Measurements from ENCODE around the gene FAM228A.
"Not testable (repeated sequence)": the region's sequence is repeated elsewhere in the genome, so short reads cannot be mapped to it uniquely, and the experiment has no call there.

FAM228A gene

GRCh38 chr2:24174851-24175277 lies at the start of gene FAM228A:
Gene FAM228A, plus strand, starts transcription at chr2:24175053. Its CDS starts 428 bp downstream, at chr2:24175481.
- no peak for DNase-seq (ENCODE audit: low read depth in 2 of 2)

- no peak for DNase-seq (ENCODE audit: low read depth in 2 of 2)
Observed at GRCh38 chr2:24125956-24126355, 48.9 kb upstream of the FAM228A start.

GRCh38 chr2:24132543-24132942 lies 42.3 kb upstream of the FAM228A start:
- DNase-seq (ENCODE audit: low read depth in 2 of 2): no peak

- DNase-seq (ENCODE audit: low read depth in 2 of 2): not testable (repeated sequence)
Observed at GRCh38 chr2:24140305-24140704, 34.5 kb upstream of the FAM228A start.

DNA sequence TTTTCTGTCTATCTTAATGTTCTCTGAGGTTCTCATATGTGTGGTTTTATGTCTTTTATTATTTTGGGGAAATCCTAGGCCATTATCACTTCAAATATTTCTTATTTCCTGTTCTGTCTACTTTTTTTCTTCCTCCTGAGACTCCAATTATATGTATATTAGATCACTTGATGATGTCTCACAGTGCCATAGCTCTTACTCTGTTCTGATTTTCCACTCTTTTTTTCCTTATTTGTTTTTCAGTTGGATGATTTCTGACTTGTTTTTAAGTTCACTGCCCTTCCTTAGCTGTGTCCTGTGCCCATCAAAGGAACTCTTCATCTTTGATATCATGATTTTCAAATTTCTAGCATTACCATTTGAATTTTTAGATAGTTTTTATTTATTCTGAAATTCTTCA lies 27.5 kb upstream of the FAM228A start:
- DNase-seq (ENCODE audit: low read depth in 2 of 2): no peak

GRCh38 chr2:24152413-24153197 lies 22.2 kb upstream of the FAM228A start:
- DNase-seq (ENCODE audit: low read depth in 2 of 2): no peak

GRCh38 chr2:24153478-24153877 lies 21.4 kb upstream of the FAM228A start:
- no peak for DNase-seq (ENCODE audit: low read depth in 2 of 2)

- no peak for DNase-seq (ENCODE audit: low read depth in 2 of 2)
Observed at GRCh38 chr2:24158131-24158530, 16.7 kb upstream of the FAM228A start.

GRCh38 chr2:24159708-24160107 lies 15.1 kb upstream of the FAM228A start:
- DNase-seq (ENCODE audit: low read depth in 2 of 2): no peak

DNA sequence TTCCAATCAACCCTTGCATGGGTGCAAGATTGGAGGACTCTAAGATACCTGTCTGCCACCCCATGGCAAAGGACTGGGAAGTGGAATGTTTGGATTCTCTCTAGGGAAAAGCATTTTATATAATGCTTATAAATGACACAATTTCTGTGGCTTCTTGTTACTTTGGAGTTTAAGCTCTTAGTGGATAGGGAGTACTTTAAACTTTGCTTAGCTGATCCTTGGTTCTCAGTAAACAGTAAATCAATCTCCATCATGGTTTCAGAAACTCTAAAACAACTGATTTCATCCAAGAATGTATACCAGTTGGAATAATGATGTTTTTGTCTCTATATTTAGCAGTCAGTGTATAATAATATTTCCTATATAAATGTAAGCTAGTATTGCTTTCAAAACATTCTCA lies 14.1 kb upstream of the FAM228A start:
- no peak for DNase-seq (ENCODE audit: low read depth in 2 of 2)

- DNase-seq (ENCODE audit: low read depth in 2 of 2): no peak
Observed at GRCh38 chr2:24162494-24162893, 12.4 kb upstream of the FAM228A start.

DNA sequence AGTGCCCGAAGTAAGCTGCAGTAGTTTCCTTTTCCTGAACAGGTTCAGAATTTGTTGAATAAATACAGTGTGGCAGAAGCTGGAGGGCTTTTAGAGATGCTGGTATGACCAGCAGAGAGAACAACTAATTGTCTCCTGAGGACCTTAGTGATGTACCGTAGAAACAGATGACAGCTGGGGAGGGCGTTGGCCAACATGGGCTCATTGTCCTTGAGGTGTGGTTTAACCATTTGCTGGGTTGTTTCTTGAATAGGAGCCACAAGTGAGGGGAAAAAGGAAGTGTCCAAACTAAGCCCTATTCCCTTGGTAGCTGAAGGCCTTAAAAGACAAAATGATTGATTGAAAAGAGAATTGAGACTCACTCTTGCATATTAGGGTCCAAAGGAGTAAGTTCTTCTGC lies 11.7 kb upstream of the FAM228A start:
- DNase-seq (ENCODE audit: low read depth in 2 of 2): no peak

- DNase-seq (ENCODE audit: low read depth in 2 of 2): no peak
Observed at GRCh38 chr2:24163601-24164000, 11.3 kb upstream of the FAM228A start.

- DNase-seq (ENCODE audit: low read depth in 2 of 2): no peak
Observed at GRCh38 chr2:24164416-24164973, 10.4 kb upstream of the FAM228A start.

GRCh38 chr2:24169023-24169422 lies 5.8 kb upstream of the FAM228A start:
- no peak for DNase-seq (ENCODE audit: low read depth in 2 of 2)

DNA sequence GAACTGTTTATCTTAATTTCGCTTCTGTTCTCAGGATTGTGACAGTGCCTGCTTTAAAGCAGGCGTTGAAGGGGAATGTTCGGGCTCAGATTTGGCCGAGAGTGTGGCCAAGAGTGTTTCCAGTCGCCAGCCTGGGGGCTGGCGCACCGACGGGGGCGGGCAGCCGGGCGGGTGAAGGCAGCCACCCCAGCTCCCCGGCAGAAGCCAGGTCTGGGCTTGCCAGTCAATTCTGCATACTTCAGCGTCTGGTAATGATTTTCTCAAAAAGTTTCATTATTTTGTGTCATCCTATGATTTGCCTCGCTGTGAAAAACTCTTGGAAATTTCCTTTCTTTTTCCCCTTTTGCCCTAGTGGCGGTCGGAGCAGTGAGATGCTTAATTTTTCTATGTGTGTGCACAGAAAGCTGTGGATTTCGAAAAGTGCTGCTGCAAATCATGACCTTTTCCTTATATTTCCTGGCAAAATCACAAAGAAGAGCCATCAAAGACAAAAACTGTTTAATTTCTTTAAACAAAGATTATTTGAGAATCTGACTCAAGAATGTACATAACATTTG lies 856 bp downstream of the FAM228A start:
- DNase-seq (ENCODE audit: low read depth in 2 of 2): no peak

GRCh38 chr2:24176326-24176725 lies 1.5 kb downstream of the FAM228A start:
- DNase-seq (ENCODE audit: low read depth in 2 of 2): no peak

DNA sequence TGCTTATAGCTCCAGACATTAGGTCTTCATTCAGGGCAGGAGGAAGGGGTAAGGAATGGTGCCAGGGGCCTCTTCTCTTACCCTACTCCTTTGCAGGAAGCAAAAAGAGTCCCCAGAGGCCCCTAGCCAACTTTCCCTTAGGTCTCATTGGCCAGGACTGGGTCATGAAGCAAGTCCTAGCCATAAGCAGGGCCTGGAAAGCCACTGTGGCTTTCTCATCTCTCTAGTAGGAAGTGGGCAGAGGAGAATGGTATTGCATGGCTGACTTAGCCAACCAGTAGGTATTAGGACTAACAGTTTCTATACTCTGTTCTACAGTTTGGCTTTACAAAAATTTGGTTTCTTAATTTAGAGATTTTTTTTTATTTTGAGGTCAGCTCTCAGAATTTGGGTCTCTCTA lies 4.8 kb downstream of the FAM228A start:
- DNase-seq (ENCODE audit: low read depth in 2 of 2): no peak

DNA sequence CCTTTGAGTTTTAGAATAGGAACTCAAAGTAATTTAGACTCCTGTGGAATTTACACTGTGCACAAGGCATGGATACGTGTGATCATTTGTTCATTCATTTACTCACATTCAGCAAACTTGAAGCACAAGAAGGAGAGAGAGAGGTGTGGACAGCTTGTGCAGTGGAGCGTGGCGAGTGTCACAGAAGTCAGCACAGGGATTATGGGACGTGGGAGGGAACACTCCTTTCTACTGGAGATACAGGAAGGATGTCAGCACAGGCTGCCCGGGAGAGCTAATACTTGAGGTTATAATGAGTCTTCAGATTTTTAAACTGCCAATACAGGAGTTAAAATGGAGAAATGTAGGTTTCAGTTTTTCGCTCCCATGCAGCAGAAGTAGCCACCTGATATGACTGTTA lies 7.0 kb downstream of the FAM228A start:
- DNase-seq (ENCODE audit: low read depth in 2 of 2): no peak

DNA sequence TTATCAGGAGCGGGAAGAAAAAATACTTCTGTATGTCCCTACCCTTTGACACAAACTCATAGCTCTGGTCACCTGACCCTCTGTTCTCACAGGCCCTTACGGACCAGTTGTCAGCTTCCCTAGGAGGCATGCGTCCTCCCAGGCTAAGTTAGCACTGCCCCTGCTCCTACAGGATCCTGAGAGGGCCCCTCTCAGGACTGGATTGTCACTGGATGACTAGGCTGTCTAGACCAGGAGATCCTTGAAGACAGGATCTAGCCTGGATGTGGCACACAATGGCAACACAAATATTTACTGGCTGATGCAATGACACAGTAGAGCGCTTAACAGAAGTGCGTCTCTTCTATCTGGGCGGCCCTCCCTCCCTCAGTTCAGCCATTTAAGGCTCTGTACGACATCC lies 7.7 kb downstream of the FAM228A start:
- DNase-seq (ENCODE audit: low read depth in 2 of 2): no peak

DNA sequence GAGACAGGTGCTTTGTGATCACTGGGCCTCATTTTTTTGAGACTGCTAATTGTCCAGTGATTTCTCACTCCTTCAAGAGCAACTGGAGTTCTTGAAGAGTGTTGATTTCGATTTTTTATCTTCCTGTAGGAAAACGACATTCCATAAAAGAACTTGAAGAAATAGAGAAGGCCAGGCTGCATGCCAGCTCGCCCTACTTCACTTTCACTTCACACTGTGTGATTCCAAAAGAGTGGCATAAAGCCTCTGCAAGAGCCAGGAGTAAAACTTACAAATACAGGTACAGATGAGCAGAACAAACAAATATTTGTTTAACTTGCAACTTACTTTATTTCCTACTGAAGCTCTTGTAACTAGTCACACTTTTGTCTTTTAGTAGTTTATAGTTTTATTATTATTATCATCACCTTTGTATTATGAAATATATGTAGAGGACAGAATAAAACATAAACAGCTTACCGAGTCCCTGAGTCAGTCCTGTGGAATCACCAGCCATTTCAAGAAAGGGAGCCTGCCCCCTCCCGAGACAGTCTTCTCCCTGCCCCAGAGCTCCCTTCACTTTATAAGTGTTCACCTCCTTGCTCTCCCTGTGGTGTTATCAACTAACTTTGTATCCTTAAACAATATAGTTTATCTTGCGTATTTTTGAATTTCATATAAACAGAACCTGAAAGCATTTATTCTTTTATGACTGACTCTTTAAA lies 8.7 kb downstream of the FAM228A start:
- no peak for DNase-seq (ENCODE audit: low read depth in 2 of 2)

GRCh38 chr2:24189551-24189950 lies 14.7 kb downstream of the FAM228A start:
- no peak for DNase-seq (ENCODE audit: low read depth in 2 of 2)

DNA sequence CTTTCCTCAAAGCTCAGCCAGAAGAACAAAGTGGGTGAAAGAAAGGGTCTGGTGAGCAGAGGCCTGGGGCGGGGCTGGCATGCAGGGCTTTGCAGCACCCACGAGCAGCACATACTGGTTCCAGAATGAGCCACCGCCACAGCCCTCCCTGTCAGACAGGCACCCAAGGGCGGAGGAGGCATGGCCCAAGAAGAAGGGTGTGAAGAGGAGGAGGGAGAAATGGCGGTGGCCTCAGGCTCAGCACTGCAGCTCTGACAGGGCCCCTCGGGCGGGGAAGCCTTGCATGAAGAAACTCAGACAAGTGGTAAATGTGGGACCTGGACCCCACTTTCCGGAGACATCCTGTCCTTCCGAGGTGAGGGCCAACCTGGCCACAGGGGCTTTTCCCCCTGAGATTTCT lies 15.7 kb downstream of the FAM228A start:
- DNase-seq (ENCODE audit: low read depth in 2 of 2): no peak
